Adipocyte (in vitro differentiated cells): ENCODE measurements around the gene SLC35F1.

ENCODE experiments used
- DNase-seq: peaks from one replicate; pipeline ENCODE4 v3.0.0-alpha.2; 2015; ENCODE audit warnings: low read depth
- H3K27me3 ChIP-seq: replicated peaks from 2 replicates; pipeline ENCODE4 v1.7.0; 2013; ENCODE audit warnings: mild to moderate bottlenecking, low read length, moderate library complexity; ENCODE audit not compliant: control insufficient read depth, insufficient read depth
- H3K36me3 ChIP-seq: 2 replicates; pipeline ENCODE4 v1.7.0; 2013; ENCODE audit warnings: low read length, mild to moderate bottlenecking, moderate library complexity; ENCODE audit not compliant: control insufficient read depth, insufficient read depth, severe bottlenecking
- H3K4me1 ChIP-seq: 2 replicates; pipeline ENCODE4 v1.7.0; 2013; ENCODE audit warnings: mild to moderate bottlenecking, low read length, moderate library complexity; ENCODE audit not compliant: control insufficient read depth, insufficient read depth
- H3K4me3 ChIP-seq: 2 replicates; pipeline ENCODE4 v1.7.0; 2013; ENCODE audit warnings: mild to moderate bottlenecking, low read length, moderate library complexity
- H3K9ac ChIP-seq: 2 replicates; pipeline ENCODE4 v1.7.0; 2013; ENCODE audit warnings: mild to moderate bottlenecking, low read length, moderate library complexity
- H3K9me3 ChIP-seq: 2 replicates; pipeline ENCODE4 v1.7.0; 2013; ENCODE audit warnings: mild to moderate bottlenecking, low read length, moderate library complexity; ENCODE audit not compliant: control insufficient read depth

SLC35F1 gene

GRCh38 chr6:118281291-118281690 lies 374.2 kb downstream of the SLC35F1 start:
- Histone ChIP-seq H3K4me1 (peaks cover 13% of the 10 kb centered on the region), H3K9ac (no peak overlapping the region), H3K27me3 (peaks cover 16% of the 10 kb centered on the region), H3K4me3 (no peak overlapping the region), H3K9me3 (no peaks in the 10 kb centered on the region), H3K36me3 (no peaks in the 10 kb centered on the region)
- no peak for DNase-seq

- Histone ChIP-seq H3K4me3 (peak overlapping the region; percentile 64), H3K9ac (no peak overlapping the region), H3K27me3 (peaks cover 5% of the 10 kb centered on the region), H3K4me1 (peaks cover 4% of the 10 kb centered on the region), H3K36me3 (no peaks in the 10 kb centered on the region), H3K9me3 (no peaks in the 10 kb centered on the region)
- DNase-seq: peak; percentile 88
Measured at GRCh38 chr6:118283766-118284165, 376.7 kb downstream of the SLC35F1 start.

- Histone ChIP-seq H3K9me3 (no peaks in the 10 kb centered on the region), H3K4me3 (no peak overlapping the region), H3K36me3 (no peaks in the 10 kb centered on the region), H3K27me3 (peaks cover 5% of the 10 kb centered on the region), H3K4me1 (peaks cover 4% of the 10 kb centered on the region), H3K9ac (no peak overlapping the region)
- peak; percentile 61 for DNase-seq
Measured at GRCh38 chr6:118284736-118285360, 377.8 kb downstream of the SLC35F1 start.

- no peak overlapping the region for H3K9ac ChIP-seq
- H3K36me3 ChIP-seq: no peaks in the 10 kb centered on the region
- peaks cover 5% of the 10 kb centered on the region for H3K27me3 ChIP-seq
- no peak for DNase-seq
- H3K4me3 ChIP-seq: no peak overlapping the region
- no peaks in the 10 kb centered on the region for H3K9me3 ChIP-seq
- peaks cover 4% of the 10 kb centered on the region for H3K4me1 ChIP-seq
Measured at GRCh38 chr6:118285791-118286190, 378.7 kb downstream of the SLC35F1 start.

- H3K9me3 ChIP-seq: no peaks in the 10 kb centered on the region
- no peak overlapping the region for H3K9ac ChIP-seq
- H3K4me1 ChIP-seq: peaks cover 3% of the 10 kb centered on the region
- no peaks in the 10 kb centered on the region for H3K36me3 ChIP-seq
- DNase-seq: no peak
- no peak overlapping the region for H3K4me3 ChIP-seq
- H3K27me3 ChIP-seq: no peaks in the 10 kb centered on the region
Measured at GRCh38 chr6:118288355-118289124, 381.5 kb downstream of the SLC35F1 start.

GRCh38 chr6:118292558-118292957 lies 385.5 kb downstream of the SLC35F1 start:
- Histone ChIP-seq H3K9me3 (no peaks in the 10 kb centered on the region), H3K4me3 (no peak overlapping the region), H3K9ac (no peak overlapping the region), H3K27me3 (no peaks in the 10 kb centered on the region), H3K4me1 (no peaks in the 10 kb centered on the region), H3K36me3 (no peaks in the 10 kb centered on the region)
- no peak for DNase-seq

- Histone ChIP-seq H3K4me3 (no peak overlapping the region), H3K27me3 (no peaks in the 10 kb centered on the region), H3K9ac (no peak overlapping the region), H3K36me3 (no peaks in the 10 kb centered on the region), H3K9me3 (no peaks in the 10 kb centered on the region), H3K4me1 (no peaks in the 10 kb centered on the region)
- DNase-seq: no peak
Measured at GRCh38 chr6:118294906-118295305, 387.8 kb downstream of the SLC35F1 start.

- Histone ChIP-seq H3K9me3 (no peaks in the 10 kb centered on the region), H3K36me3 (no peaks in the 10 kb centered on the region), H3K9ac (no peak overlapping the region), H3K4me1 (no peaks in the 10 kb centered on the region), H3K27me3 (no peaks in the 10 kb centered on the region), H3K4me3 (no peak overlapping the region)
- no peak for DNase-seq
Measured at GRCh38 chr6:118295336-118295735, 388.3 kb downstream of the SLC35F1 start.

- Histone ChIP-seq H3K36me3 (no peaks in the 10 kb centered on the region), H3K9me3 (no peaks in the 10 kb centered on the region), H3K4me3 (no peak overlapping the region), H3K9ac (no peak overlapping the region), H3K4me1 (no peaks in the 10 kb centered on the region), H3K27me3 (no peaks in the 10 kb centered on the region)
- no peak for DNase-seq
Measured at GRCh38 chr6:118296129-118296901, 389.3 kb downstream of the SLC35F1 start.

GRCh38 chr6:118297821-118298220 lies 390.8 kb downstream of the SLC35F1 start:
- no peaks in the 10 kb centered on the region for H3K27me3 ChIP-seq
- H3K4me3 ChIP-seq: no peak overlapping the region
- H3K9ac ChIP-seq: no peak overlapping the region
- DNase-seq: no peak
- no peaks in the 10 kb centered on the region for H3K9me3 ChIP-seq
- no peaks in the 10 kb centered on the region for H3K36me3 ChIP-seq
- H3K4me1 ChIP-seq: no peaks in the 10 kb centered on the region
